GM23338 (cell line): ENCODE measurements around the gene KCTD15. TPM values are rescaled to one million over a fixed set of nuclear protein-coding genes. Genes with fewer than 3 reads are reported as not detected.

Experiments used
- ATAC-seq: fragments of 200-7000 bp; cut with Tn5 transposase; 3 replicates; pipeline ENCODE4 v1.9.1; 2020
- DNase-seq: peaks from one replicate; pipeline ENCODE4 v3.0.0-alpha.2; 2015; ENCODE audit warnings: low spot score
- H2AFZ ChIP-seq: fragments of 200-600 bp; sonication (generic); 2 replicates; pipeline ENCODE4 v1.8.0; 2016; ENCODE audit warnings: antibody characterized with exemption, mild to moderate bottlenecking, moderate library complexity
- H3F3A ChIP-seq: fragments of 200-600 bp; sonication (generic); replicated peaks from 2 replicates; pipeline ENCODE4 v1.8.0; 2017; ENCODE audit warnings: antibody characterized with exemption, mixed run types, low read depth
- H3K27ac ChIP-seq: fragments of 200-600 bp; sonication (generic); 2 replicates; pipeline ENCODE4 v1.6.1; 2016; ENCODE audit warnings: low read depth
- H3K27me3 ChIP-seq: fragments of 200-600 bp; sonication (generic); 2 replicates; pipeline ENCODE4 v1.8.0; 2016; ENCODE audit warnings: mild to moderate bottlenecking, mixed run types, moderate library complexity; ENCODE audit not compliant: insufficient read depth
- H3K36me3 ChIP-seq: fragments of 200-600 bp; sonication (generic); 2 replicates; pipeline ENCODE4 v1.8.0; 2016; ENCODE audit warnings: mild to moderate bottlenecking; ENCODE audit not compliant: insufficient read depth
- H3K4me1 ChIP-seq: fragments of 200-600 bp; sonication (generic); 2 replicates; pipeline ENCODE4 v1.8.0; 2016; ENCODE audit warnings: mild to moderate bottlenecking, moderate library complexity; ENCODE audit not compliant: insufficient read depth
- H3K4me2 ChIP-seq: fragments of 200-600 bp; sonication (generic); 2 replicates; pipeline ENCODE4 v1.7.1; 2017; ENCODE audit warnings: mixed run types
- H3K4me3 ChIP-seq: fragments of 200-600 bp; sonication (generic); 2 replicates; pipeline ENCODE4 v1.6.1; 2016; ENCODE audit warnings: mixed run types
- H3K79me2 ChIP-seq: fragments of 200-600 bp; sonication (generic); replicated peaks from 2 replicates; pipeline ENCODE4 v1.8.0; 2017; ENCODE audit warnings: mild to moderate bottlenecking; ENCODE audit not compliant: insufficient read depth
- H3K9me2 ChIP-seq: fragments of 200-600 bp; sonication (generic); 2 replicates; pipeline ENCODE4 v1.8.0; 2017; ENCODE audit not compliant: insufficient read depth
- H4K20me1 ChIP-seq: fragments of 200-600 bp; sonication (generic); replicated peaks from 2 replicates; pipeline ENCODE4 v1.8.0; 2017; ENCODE audit warnings: mild to moderate bottlenecking; ENCODE audit not compliant: insufficient read depth
- H3K27ac Mint-ChIP-seq: 2 replicates; pipeline ENCODE4 v1.8.0; 2020; ENCODE audit warnings: inconsistent platforms, mild to moderate bottlenecking, moderate library complexity, mixed read lengths
- H3K27me3 Mint-ChIP-seq: 3 replicates; pipeline ENCODE4 v1.8.0; 2022; ENCODE audit warnings: low read depth, mild to moderate bottlenecking, moderate library complexity, mixed read lengths, inconsistent platforms; ENCODE audit not compliant: insufficient read depth, poor library complexity
- H3K36me3 Mint-ChIP-seq: 3 replicates; pipeline ENCODE4 v1.8.0; 2021; ENCODE audit warnings: low read depth, mild to moderate bottlenecking, inconsistent platforms, moderate library complexity, mixed read lengths
- H3K4me1 Mint-ChIP-seq: 3 replicates; pipeline ENCODE4 v1.8.0; 2020; ENCODE audit warnings: mild to moderate bottlenecking, inconsistent platforms, mixed read lengths
- H3K4me3 Mint-ChIP-seq: 3 replicates; pipeline ENCODE4 v1.8.0; 2021; ENCODE audit warnings: moderate library complexity, mild to moderate bottlenecking, inconsistent platforms, mixed read lengths
- H3K9me3 Mint-ChIP-seq: 3 replicates; pipeline ENCODE4 v1.8.0; 2020; ENCODE audit warnings: moderate library complexity, mild to moderate bottlenecking, inconsistent platforms, mixed read lengths
- CREB1 ChIP-seq: fragments of 250-450 bp; sonication (Bioruptor Pico); IDR thresholded peaks from 2 replicates; pipeline ENCODE4 v1.5.0; 2020; ENCODE audit warnings: low read depth, mild to moderate bottlenecking, moderate library complexity
- CTCF ChIP-seq, 2 experiments: fragments of 200-600 bp in 1 of 2; sonication (generic) in 1 of 2; conservative IDR thresholded peaks; 2 replicates each; pipeline versions ENCODE4 v1.5.1 to v1.6.1; 2016 to 2017; ENCODE audit warnings: antibody characterized with exemption in 2 of 2, low read depth in 2 of 2, mild to moderate bottlenecking in 2 of 2, moderate library complexity in 1 of 2
- EZH2 ChIP-seq: fragments of 200-600 bp; sonication (generic); IDR thresholded peaks from one replicate; pipeline ENCODE4 v1.8.0; 2017; ENCODE audit warnings: antibody characterized with exemption, mild to moderate bottlenecking, low read depth; ENCODE audit not compliant: unreplicated experiment
- EZH2phosphoT487 ChIP-seq: fragments of 200-600 bp; sonication (generic); IDR thresholded peaks from one replicate; pipeline ENCODE4 v1.8.1; 2018; ENCODE audit warnings: antibody characterized with exemption; ENCODE audit not compliant: unreplicated experiment
- JUNB ChIP-seq: IDR thresholded peaks from one replicate; pipeline ENCODE4 v1.6.1; 2016; ENCODE audit warnings: antibody characterized with exemption; ENCODE audit not compliant: unreplicated experiment
- NANOG ChIP-seq: IDR thresholded peaks from 2 replicates; pipeline ENCODE4 v1.6.1; 2016; ENCODE audit warnings: antibody characterized with exemption, borderline replicate concordance
- POLR2AphosphoS5 ChIP-seq: IDR thresholded peaks from 2 replicates; pipeline ENCODE4 v1.6.1; 2016; ENCODE audit warnings: antibody characterized with exemption, low read depth
- STAT1 ChIP-seq: IDR thresholded peaks from one replicate; pipeline ENCODE4 v1.6.1; 2016; ENCODE audit warnings: antibody characterized with exemption; ENCODE audit not compliant: unreplicated experiment
- ZNF114 ChIP-seq: fragments of 250-450 bp; sonication (Bioruptor Pico); IDR thresholded peaks from 2 replicates; pipeline ENCODE4 v1.5.0; 2020; ENCODE audit warnings: mild to moderate bottlenecking, moderate library complexity
- ZNF331 ChIP-seq: fragments of 250-450 bp; sonication (Bioruptor Pico); IDR thresholded peaks from 2 replicates; pipeline ENCODE4 v1.5.0; 2020; ENCODE audit warnings: low read depth, mild to moderate bottlenecking, moderate library complexity
- polyA plus RNA-seq: library from polyadenylated mRNA; unstranded; fragments of >200 nt; fragmentation: Nextera tagmentation; extraction: Ambion mirVana; gene quantifications from 2 replicates; pipeline ENCODE4 v1.2.1, GENCODE V29; 2016
- total RNA-seq: library from RNA; depleted of rRNA; stranded (reverse); fragments of >200 nt; shearing (Covaris generic); gene quantifications from 2 replicates; pipeline ENCODE4 v1.2.3, GENCODE V29; 2014
- TF ChIP-seq, protein P1 (sequence below): fragments of 250-450 bp; sonication (Bioruptor Pico); IDR thresholded peaks from 2 replicates; pipeline ENCODE4 v1.5.0; 2020; ENCODE audit warnings: mild to moderate bottlenecking, moderate library complexity
- TF ChIP-seq, protein P2 (sequence below): IDR thresholded peaks from 2 replicates; pipeline ENCODE4 v1.6.1; 2016; ENCODE audit warnings: antibody characterized with exemption
- TF ChIP-seq, protein P3 (sequence below): IDR thresholded peaks from one replicate; pipeline ENCODE4 v1.6.1; 2018; ENCODE audit warnings: antibody characterized with exemption; ENCODE audit not compliant: unreplicated experiment

The KCTD15 gene
- total and polyA plus RNA-seq, 2 experiments from 2014 or later, result 5.1 to 60.1 TPM

DNA sequence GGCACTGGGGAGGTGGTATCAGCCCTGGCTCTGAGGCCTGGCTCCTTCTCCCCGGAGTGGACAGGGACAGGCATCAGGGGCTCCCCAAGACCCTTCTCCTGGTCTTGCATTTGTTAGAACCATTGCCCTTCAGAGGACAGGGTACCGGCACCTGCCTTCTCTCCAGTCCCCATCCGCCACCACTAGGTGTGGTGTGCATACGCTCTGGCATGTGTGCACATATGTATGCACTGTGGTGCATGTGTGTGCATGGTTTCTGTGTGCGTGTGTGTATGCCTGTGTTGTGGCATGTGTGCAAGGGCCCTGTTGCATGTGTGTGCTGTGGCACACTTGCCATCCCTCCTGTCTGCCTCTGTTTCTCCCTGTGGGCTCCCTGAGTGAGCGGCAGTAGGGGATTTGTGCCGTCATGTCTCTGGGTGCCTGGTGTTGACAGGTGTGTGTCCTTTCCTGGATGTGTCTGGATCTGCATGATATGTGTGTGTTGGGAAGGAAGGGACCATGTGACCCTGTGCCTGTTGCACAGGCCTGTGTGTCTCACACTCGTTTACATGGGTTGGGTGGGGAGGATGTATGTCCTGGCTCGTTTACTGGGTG, 9.3 kb downstream of the KCTD15 start:
- ATAC-seq (no peak), DNase-seq (no peak)
- Histone ChIP-seq H4K20me1 (no peaks in the 10 kb centered on the region; the same call in 1 of the 2 replicates), H3K9me2 (no peaks in the 10 kb centered on the region), H3K27ac (no peak overlapping the region), H3K4me1 (no peaks in the 10 kb centered on the region), H3K27me3 (no peaks in the 10 kb centered on the region), H3F3A (no peaks in the 10 kb centered on the region), H2AFZ (no peak overlapping the region), H3K36me3 (peaks cover 3% of the 10 kb centered on the region), H3K79me2 (0 out of 2 replicates have a peak, but pooled peaks cover 9% of the 10 kb centered on the region), H3K4me2 (no peak overlapping the region), H3K4me3 (no peak overlapping the region)
- H3K9me3 Mint-ChIP-seq, result no peaks in the 10 kb centered on the region
- H3K36me3 Mint-ChIP-seq, result peaks cover 80% of the 10 kb centered on the region
- no peak overlapping the region for H3K4me3 Mint-ChIP-seq
- peaks cover 3% of the 10 kb centered on the region for H3K27me3 Mint-ChIP-seq
- TF ChIP-seq ZNF114 (no peak), EZH2phosphoT487 (no peak), JUNB (no peak), CTCF (conservative IDR thresholded peaks at IDR 0.05; ENCODE audit: low read depth in 2 of 2) (no peak), NANOG (no peak), POLR2AphosphoS5 (no peak), STAT1 (no peak), CREB1 (CRISPR knock-in tag) (no peak), ZNF331 (CRISPR knock-in tag) (no peak), EZH2 (no peak)
- TF ChIP-seq, protein P1, sequence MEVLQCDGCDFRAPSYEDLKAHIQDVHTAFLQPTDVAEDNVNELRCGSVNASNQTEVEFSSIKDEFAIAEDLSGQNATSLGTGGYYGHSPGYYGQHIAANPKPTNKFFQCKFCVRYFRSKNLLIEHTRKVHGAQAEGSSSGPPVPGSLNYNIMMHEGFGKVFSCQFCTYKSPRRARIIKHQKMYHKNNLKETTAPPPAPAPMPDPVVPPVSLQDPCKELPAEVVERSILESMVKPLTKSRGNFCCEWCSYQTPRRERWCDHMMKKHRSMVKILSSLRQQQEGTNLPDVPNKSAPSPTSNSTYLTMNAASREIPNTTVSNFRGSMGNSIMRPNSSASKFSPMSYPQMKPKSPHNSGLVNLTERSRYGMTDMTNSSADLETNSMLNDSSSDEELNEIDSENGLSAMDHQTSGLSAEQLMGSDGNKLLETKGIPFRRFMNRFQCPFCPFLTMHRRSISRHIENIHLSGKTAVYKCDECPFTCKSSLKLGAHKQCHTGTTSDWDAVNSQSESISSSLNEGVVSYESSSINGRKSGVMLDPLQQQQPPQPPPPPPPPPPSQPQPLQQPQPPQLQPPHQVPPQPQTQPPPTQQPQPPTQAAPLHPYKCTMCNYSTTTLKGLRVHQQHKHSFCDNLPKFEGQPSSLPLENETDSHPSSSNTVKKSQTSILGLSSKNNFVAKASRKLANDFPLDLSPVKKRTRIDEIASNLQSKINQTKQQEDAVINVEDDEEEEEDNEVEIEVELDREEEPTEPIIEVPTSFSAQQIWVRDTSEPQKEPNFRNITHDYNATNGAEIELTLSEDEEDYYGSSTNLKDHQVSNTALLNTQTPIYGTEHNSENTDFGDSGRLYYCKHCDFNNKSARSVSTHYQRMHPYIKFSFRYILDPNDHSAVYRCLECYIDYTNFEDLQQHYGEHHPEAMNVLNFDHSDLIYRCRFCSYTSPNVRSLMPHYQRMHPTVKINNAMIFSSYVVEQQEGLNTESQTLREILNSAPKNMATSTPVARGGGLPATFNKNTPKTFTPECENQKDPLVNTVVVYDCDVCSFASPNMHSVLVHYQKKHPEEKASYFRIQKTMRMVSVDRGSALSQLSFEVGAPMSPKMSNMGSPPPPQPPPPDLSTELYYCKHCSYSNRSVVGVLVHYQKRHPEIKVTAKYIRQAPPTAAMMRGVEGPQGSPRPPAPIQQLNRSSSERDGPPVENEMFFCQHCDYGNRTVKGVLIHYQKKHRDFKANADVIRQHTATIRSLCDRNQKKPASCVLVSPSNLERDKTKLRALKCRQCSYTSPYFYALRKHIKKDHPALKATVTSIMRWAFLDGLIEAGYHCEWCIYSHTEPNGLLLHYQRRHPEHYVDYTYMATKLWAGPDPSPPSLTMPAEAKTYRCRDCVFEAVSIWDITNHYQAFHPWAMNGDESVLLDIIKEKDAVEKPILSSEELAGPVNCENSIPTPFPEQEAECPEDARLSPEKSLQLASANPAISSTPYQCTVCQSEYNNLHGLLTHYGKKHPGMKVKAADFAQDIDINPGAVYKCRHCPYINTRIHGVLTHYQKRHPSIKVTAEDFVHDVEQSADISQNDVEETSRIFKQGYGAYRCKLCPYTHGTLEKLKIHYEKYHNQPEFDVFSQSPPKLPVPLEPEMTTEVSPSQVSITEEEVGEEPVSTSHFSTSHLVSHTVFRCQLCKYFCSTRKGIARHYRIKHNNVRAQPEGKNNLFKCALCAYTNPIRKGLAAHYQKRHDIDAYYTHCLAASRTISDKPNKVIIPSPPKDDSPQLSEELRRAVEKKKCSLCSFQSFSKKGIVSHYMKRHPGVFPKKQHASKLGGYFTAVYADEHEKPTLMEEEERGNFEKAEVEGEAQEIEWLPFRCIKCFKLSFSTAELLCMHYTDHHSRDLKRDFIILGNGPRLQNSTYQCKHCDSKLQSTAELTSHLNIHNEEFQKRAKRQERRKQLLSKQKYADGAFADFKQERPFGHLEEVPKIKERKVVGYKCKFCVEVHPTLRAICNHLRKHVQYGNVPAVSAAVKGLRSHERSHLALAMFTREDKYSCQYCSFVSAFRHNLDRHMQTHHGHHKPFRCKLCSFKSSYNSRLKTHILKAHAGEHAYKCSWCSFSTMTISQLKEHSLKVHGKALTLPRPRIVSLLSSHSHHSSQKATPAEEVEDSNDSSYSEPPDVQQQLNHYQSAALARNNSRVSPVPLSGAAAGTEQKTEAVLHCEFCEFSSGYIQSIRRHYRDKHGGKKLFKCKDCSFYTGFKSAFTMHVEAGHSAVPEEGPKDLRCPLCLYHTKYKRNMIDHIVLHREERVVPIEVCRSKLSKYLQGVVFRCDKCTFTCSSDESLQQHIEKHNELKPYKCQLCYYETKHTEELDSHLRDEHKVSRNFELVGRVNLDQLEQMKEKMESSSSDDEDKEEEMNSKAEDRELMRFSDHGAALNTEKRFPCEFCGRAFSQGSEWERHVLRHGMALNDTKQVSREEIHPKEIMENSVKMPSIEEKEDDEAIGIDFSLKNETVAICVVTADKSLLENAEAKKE (CRISPR knock-in tag), result no peak
- TF ChIP-seq, protein P2, sequence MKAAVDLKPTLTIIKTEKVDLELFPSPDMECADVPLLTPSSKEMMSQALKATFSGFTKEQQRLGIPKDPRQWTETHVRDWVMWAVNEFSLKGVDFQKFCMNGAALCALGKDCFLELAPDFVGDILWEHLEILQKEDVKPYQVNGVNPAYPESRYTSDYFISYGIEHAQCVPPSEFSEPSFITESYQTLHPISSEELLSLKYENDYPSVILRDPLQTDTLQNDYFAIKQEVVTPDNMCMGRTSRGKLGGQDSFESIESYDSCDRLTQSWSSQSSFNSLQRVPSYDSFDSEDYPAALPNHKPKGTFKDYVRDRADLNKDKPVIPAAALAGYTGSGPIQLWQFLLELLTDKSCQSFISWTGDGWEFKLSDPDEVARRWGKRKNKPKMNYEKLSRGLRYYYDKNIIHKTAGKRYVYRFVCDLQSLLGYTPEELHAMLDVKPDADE, result no peak
- TF ChIP-seq, protein P3, sequence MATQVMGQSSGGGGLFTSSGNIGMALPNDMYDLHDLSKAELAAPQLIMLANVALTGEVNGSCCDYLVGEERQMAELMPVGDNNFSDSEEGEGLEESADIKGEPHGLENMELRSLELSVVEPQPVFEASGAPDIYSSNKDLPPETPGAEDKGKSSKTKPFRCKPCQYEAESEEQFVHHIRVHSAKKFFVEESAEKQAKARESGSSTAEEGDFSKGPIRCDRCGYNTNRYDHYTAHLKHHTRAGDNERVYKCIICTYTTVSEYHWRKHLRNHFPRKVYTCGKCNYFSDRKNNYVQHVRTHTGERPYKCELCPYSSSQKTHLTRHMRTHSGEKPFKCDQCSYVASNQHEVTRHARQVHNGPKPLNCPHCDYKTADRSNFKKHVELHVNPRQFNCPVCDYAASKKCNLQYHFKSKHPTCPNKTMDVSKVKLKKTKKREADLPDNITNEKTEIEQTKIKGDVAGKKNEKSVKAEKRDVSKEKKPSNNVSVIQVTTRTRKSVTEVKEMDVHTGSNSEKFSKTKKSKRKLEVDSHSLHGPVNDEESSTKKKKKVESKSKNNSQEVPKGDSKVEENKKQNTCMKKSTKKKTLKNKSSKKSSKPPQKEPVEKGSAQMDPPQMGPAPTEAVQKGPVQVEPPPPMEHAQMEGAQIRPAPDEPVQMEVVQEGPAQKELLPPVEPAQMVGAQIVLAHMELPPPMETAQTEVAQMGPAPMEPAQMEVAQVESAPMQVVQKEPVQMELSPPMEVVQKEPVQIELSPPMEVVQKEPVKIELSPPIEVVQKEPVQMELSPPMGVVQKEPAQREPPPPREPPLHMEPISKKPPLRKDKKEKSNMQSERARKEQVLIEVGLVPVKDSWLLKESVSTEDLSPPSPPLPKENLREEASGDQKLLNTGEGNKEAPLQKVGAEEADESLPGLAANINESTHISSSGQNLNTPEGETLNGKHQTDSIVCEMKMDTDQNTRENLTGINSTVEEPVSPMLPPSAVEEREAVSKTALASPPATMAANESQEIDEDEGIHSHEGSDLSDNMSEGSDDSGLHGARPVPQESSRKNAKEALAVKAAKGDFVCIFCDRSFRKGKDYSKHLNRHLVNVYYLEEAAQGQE, result no peak
- H3K27ac Mint-ChIP-seq, result no peak overlapping the region
- H3K4me1 Mint-ChIP-seq, result no peaks in the 10 kb centered on the region
